ENCODE results near the gene TUT7.
"Not testable (repeated sequence)": the region's sequence is repeated elsewhere in the genome, so short reads cannot be mapped to it uniquely, and the experiment has no call there.

TUT7 gene, protein sequence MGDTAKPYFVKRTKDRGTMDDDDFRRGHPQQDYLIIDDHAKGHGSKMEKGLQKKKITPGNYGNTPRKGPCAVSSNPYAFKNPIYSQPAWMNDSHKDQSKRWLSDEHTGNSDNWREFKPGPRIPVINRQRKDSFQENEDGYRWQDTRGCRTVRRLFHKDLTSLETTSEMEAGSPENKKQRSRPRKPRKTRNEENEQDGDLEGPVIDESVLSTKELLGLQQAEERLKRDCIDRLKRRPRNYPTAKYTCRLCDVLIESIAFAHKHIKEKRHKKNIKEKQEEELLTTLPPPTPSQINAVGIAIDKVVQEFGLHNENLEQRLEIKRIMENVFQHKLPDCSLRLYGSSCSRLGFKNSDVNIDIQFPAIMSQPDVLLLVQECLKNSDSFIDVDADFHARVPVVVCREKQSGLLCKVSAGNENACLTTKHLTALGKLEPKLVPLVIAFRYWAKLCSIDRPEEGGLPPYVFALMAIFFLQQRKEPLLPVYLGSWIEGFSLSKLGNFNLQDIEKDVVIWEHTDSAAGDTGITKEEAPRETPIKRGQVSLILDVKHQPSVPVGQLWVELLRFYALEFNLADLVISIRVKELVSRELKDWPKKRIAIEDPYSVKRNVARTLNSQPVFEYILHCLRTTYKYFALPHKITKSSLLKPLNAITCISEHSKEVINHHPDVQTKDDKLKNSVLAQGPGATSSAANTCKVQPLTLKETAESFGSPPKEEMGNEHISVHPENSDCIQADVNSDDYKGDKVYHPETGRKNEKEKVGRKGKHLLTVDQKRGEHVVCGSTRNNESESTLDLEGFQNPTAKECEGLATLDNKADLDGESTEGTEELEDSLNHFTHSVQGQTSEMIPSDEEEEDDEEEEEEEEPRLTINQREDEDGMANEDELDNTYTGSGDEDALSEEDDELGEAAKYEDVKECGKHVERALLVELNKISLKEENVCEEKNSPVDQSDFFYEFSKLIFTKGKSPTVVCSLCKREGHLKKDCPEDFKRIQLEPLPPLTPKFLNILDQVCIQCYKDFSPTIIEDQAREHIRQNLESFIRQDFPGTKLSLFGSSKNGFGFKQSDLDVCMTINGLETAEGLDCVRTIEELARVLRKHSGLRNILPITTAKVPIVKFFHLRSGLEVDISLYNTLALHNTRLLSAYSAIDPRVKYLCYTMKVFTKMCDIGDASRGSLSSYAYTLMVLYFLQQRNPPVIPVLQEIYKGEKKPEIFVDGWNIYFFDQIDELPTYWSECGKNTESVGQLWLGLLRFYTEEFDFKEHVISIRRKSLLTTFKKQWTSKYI (N-terminal part only)

DNA sequence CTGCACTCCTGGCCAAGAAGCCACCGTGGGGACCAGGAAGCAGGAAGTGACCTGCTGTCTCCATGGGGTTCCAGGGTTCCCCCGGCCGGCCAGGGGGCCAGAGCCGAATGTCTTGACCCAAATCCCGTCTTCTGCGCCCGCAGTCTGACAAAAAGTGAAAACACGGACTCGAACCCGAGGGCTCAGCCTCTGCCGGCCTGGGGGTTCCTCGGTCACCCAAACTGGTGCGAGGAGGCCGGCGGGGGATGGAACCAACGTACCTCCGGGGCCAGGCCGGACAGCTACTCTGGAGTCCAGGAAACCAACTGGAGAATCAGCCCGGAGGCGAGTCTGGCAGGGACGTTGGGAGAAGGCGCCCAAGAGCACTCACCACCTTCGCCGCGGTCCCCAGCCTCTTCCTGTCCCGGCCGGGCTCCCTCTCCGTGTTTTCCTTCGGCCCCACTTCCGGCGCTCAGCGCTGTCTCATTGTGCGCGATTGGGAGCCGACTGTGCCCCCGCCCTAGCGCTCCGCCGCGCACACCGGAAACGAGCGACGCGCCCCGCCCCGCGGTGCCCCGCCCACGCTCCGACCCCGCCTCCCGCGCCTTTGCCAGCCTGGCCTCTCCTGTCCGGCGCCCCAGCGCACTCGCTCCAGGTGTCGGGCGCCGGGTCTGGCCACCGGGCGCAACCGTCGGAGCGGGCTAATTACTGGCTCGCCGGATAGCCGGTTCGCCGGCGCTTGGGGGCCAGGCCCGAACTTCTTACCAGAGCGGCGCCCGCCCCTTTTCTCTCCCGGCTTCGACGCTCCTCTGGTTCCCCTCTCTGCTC lies at the start of gene TUT7:
TSS of gene TUT7 (minus strand) at position 400 of the 807 bp plus-strand sequence. CDS start 1,211 bp downstream, outside the sequence.
- Mint-ChIP-seq H3K27ac (peak within 1 kb of the TSS; percentile 95), H3K27me3 (no peaks in the 10 kb centered on the region), H3K4me1 (ENCODE audit: low read depth) (peaks cover 42% of the 10 kb centered on the region), H3K36me3 (peaks cover 8% of the 10 kb centered on the region), H3K9me3 (ENCODE audit: low read depth) (no peaks in the 10 kb centered on the region), H3K4me3 (peak within 1 kb of the TSS; percentile 96)

DNA sequence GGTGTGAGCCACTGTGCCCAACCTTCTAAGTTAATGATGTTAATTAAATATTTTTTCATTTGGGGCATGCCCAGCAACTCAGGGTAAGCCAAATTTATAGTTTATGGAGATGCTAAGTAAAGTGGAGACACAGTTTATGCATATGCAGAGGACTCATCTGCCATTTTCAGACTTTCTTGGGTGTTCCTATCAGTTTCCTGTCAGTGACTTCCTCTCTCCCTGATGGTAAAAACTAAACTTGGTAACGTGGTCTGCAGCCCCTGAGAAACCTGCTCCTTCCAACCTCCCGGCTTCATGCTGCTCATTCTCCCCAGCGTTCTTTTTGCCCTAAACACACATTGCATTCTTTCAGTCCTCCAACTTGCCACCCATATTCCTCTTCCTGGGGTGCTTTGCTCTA lies 48.4 kb upstream of the TUT7 start:
- Mint-ChIP-seq H3K4me3 (no peak overlapping the region), H3K9me3 (ENCODE audit: low read depth) (no peaks in the 10 kb centered on the region), H3K36me3 (no peaks in the 10 kb centered on the region), H3K27me3 (peaks cover 5% of the 10 kb centered on the region), H3K27ac (no peak overlapping the region), H3K4me1 (ENCODE audit: low read depth) (peaks cover 12% of the 10 kb centered on the region)

DNA sequence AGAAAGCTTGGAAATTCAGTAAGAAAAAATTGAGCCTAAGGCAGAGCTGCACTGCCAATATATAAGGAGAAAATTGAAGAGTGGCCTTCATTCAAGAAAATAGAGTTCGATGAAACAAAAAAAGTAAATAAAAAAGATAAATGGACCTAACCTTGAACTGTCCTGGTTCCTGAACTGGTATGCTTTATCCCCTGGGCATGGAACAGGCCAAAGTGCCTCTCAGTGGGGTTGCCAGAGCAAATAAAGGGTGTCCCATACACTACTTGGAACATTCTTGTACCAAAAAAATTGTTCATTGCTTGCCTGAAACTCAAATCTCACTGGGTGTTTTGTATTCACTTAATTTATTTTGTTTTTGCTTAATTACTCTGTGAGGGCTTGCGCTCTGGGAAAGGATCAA lies 42.2 kb upstream of the TUT7 start:
- Mint-ChIP-seq H3K27ac (no peak overlapping the region), H3K4me1 (ENCODE audit: low read depth) (no peaks in the 10 kb centered on the region), H3K36me3 (no peaks in the 10 kb centered on the region), H3K27me3 (peaks cover 4% of the 10 kb centered on the region), H3K4me3 (no peak overlapping the region), H3K9me3 (ENCODE audit: low read depth) (peaks cover 7% of the 10 kb centered on the region)

DNA sequence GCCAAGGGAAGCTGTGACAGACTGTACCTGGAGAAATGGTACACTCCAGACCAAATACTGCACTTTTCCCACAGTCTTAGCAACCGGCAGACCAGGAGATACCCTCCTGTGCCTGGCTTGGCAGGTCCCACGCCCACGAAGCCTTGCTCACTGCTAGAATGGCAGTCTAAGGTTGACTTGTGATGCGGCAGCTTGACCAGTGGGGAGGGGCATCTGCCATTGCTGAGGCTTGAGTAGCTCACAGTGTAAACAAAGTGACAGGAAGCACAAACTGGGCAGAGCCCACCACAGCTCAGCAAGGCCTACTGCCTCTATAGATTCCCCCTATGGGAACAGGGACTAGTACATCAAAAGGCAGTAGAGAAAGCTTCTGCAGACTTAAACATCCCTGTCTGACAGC lies 36.0 kb upstream of the TUT7 start:
- H3K4me3 Mint-ChIP-seq; H3K9me3 Mint-ChIP-seq (ENCODE audit: low read depth); H3K4me1 Mint-ChIP-seq (ENCODE audit: low read depth); H3K36me3 Mint-ChIP-seq; H3K27me3 Mint-ChIP-seq; H3K27ac Mint-ChIP-seq: not testable (repeated sequence)

DNA sequence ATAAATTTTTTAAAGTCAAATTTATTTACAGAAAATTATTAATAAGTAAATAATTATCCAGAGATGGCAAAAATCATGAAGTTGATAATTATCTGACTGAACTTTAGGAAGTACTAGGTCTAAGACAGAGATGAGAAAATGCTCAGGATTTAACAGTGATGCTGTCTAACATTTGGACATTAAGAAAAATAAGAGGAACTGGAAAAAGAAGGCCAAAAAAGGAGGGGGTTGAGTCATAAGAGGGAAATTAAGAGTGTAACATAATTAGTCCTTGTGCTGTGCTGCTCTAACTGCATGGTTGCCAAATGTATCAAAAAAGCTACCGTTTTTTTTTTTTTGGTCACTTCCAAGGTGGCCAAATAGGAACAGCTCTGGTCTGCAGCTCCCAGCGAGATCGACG lies 35.4 kb upstream of the TUT7 start:
- Mint-ChIP-seq H3K9me3 (ENCODE audit: low read depth) (peaks cover 7% of the 10 kb centered on the region), H3K27ac (no peak overlapping the region), H3K27me3 (peaks cover 8% of the 10 kb centered on the region), H3K4me1 (ENCODE audit: low read depth) (no peaks in the 10 kb centered on the region), H3K4me3 (no peak overlapping the region), H3K36me3 (no peaks in the 10 kb centered on the region)

DNA sequence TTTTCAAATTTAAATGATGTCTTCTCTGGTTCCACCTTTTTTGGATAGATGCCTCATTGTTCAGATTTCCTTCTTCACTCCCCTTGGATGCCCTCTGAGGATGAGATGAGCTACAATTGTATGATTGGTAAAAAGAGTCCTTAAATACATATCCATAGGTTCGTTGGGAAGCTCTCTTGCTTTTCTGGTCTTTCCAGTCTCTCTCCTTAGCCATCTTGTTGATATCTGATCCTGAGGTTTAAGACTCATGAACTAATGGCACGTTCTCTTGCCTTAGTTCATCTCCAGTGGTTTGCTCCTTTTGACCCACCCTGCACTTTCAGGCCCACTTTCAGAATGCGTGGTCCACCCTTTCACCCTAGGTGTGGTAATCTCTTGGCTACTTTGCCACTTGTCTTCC lies 33.2 kb upstream of the TUT7 start:
- H3K27ac Mint-ChIP-seq = no peak overlapping the region
- no peaks in the 10 kb centered on the region for H3K9me3 Mint-ChIP-seq (ENCODE audit: low read depth)
- no peaks in the 10 kb centered on the region for H3K4me1 Mint-ChIP-seq (ENCODE audit: low read depth)
- H3K4me3 Mint-ChIP-seq = no peak overlapping the region
- H3K36me3 Mint-ChIP-seq = no peaks in the 10 kb centered on the region
- peaks cover 7% of the 10 kb centered on the region for H3K27me3 Mint-ChIP-seq

DNA sequence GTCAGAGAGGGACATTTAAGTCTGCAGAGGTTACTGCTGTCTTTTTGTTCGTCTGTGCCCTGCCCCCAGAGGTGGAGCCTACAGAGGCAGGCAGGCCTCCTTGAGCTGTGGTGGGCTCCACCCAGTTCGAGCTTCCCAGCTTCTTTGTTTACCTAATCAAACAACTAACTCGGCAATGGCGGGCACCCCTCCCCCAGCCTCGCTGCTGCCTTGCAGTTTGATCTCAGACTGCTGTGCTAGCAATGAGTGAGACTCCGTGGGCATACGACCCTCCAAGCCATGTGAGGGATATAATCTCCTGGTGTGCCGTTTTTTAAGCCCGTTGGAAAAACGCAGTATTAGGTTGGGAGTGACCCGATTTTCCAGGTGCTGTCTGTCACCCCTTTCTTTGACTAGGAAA lies 28.8 kb upstream of the TUT7 start:
- H3K4me3 Mint-ChIP-seq = not testable (repeated sequence)

DNA sequence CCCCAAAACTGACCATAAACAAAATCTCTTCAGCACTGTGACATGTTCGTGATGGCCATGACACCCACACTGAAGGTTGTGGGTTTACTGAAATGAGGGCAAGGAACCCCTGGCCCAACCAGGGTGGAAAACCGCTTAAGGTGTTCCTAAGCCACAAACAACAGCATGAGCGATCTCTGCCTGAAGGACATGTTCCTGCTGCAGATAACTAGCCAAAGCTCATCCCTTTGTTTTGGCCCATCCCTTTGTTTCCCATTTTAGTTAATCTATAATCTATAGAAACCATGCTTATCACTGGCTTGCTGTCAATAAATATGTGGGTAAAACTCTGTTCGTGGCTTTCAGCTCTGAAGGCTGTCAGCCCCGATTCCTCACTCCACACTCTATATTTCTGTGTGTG lies 21.8 kb upstream of the TUT7 start:
- peaks cover 2% of the 10 kb centered on the region for H3K36me3 Mint-ChIP-seq

More for the DNA sequence above, 28.8 kb upstream of the TUT7 start:
- H3K4me1 Mint-ChIP-seq (ENCODE audit: low read depth); H3K27ac Mint-ChIP-seq; H3K9me3 Mint-ChIP-seq (ENCODE audit: low read depth); H3K36me3 Mint-ChIP-seq; H3K27me3 Mint-ChIP-seq: not testable (repeated sequence)

DNA sequence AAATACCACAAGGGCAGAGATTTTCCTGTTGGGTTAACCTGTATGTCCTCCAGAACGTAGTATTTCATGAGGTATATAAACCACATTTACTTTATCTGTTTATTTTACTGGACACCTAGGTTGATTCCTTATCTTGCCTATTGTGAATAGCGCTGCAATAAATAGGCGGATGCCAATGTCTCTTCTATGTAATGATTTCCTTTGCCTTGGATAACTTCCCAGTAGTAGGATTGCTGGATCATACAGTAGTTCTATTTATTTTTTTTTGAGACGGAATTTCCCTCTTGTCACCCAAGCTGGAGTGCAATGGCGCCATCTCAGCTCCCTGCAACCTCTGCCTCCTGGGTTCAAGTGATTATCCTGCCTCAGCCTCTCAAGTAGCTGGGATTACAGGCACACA lies 15.6 kb upstream of the TUT7 start:
- Mint-ChIP-seq H3K27me3 (peaks cover 2% of the 10 kb centered on the region), H3K36me3 (peaks cover 21% of the 10 kb centered on the region), H3K9me3 (ENCODE audit: low read depth) (peaks cover 18% of the 10 kb centered on the region), H3K4me3 (no peak overlapping the region), H3K4me1 (ENCODE audit: low read depth) (no peaks in the 10 kb centered on the region), H3K27ac (no peak overlapping the region)

More for the DNA sequence above, 21.8 kb upstream of the TUT7 start:
- Mint-ChIP-seq H3K27ac (no peak overlapping the region), H3K4me1 (ENCODE audit: low read depth) (no peaks in the 10 kb centered on the region), H3K9me3 (ENCODE audit: low read depth) (no peaks in the 10 kb centered on the region), H3K4me3 (no peak overlapping the region), H3K27me3 (peaks cover 5% of the 10 kb centered on the region)

DNA sequence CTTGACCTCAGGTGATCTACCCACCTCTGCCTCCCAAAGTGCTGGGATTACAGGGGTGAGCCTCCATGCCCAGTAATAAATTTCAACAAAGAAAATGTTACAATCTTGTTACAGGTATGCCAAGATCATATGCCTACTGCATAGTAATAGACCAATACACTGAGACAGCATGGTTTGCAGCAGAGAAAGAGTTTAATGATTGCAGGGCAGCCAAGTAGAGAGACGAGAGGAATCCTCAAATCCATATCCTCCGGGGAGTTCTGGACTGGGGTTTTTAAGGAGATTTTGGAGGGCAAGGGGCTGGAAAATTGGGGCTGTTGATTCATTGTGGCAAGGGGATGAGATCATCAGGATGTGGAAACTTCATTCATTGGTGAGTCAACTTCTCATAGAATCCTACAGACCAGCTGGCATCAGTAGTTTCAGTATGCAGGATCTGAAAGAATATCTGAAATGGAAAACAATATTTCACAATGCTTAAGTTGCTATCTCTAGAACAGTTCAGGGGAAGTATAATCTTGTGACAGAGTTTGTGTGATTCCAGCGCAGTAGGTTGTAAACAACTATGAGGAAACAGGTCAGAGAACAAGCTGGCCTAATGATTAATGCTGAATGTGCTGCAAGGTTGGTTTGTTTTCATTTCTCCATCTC lies 14.8 kb upstream of the TUT7 start:
- Mint-ChIP-seq H3K36me3 (peaks cover 21% of the 10 kb centered on the region), H3K4me3 (no peak overlapping the region), H3K27ac (no peak overlapping the region), H3K27me3 (peaks cover 2% of the 10 kb centered on the region), H3K9me3 (ENCODE audit: low read depth) (peaks cover 18% of the 10 kb centered on the region), H3K4me1 (ENCODE audit: low read depth) (no peaks in the 10 kb centered on the region)

DNA sequence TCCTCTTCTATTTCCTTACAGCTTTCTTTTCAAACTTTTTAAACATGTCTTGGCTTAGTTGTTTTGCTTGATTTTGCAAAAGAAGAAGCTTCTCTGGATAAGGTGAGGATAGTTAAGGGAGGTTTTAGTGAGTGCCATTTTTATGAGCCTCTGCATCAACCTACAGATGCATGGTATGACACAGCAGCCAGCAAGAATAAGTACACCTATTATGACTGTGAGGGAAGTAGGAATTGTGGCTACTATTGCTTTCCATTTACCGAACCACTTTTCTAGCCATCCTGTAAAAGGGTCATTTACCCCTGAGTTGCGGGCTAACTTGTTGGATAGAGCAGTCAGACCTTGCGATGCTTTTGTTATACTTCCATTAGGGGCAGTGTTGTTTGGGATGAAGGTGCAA lies 7.0 kb upstream of the TUT7 start:
- H3K36me3 Mint-ChIP-seq = peaks cover 5% of the 10 kb centered on the region
- no peak overlapping the region for H3K27ac Mint-ChIP-seq
- H3K9me3 Mint-ChIP-seq (ENCODE audit: low read depth) = no peaks in the 10 kb centered on the region
- H3K4me1 Mint-ChIP-seq (ENCODE audit: low read depth) = peaks cover 5% of the 10 kb centered on the region
- H3K27me3 Mint-ChIP-seq = peaks cover 2% of the 10 kb centered on the region
- no peak overlapping the region for H3K4me3 Mint-ChIP-seq

DNA sequence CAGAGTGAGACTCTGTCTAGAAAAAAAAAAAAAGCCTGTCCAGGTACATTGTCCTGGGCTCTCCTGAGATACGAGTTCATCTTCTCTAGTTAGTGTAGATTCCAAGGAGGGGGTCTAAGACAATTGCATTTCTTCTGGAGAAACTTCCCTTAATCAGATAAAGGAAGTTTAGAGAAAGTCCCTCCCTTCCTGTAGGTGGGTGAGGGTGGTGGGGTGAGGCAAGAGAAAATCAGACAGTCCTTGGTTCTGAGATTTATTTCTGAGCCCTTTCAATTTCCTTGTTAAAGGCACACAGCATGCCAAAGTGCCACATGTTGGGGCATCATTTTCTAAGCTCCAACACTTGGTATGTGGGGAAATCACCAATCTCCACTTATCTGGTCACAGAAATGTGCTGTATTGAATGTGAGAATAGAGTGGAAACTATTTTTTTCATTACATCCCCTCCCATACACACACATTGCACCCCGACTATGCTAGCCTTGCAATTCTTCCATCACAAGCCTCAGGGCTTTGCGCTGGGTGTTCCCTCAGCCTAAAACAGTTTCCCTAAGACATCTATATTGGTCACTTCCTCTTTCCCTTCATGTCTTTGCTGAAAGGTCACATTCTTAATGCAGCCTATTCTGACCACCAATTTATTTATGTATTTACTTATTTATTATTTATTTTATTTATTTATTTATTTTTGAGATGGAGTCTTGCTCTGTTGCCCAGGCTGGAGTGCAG lies 5.1 kb upstream of the TUT7 start:
- no peaks in the 10 kb centered on the region for H3K36me3 Mint-ChIP-seq
- no peak overlapping the region for H3K4me3 Mint-ChIP-seq
- peaks cover 11% of the 10 kb centered on the region for H3K4me1 Mint-ChIP-seq (ENCODE audit: low read depth)
- H3K9me3 Mint-ChIP-seq (ENCODE audit: low read depth) = no peaks in the 10 kb centered on the region
- peaks cover 2% of the 10 kb centered on the region for H3K27me3 Mint-ChIP-seq
- H3K27ac Mint-ChIP-seq = no peak overlapping the region

All from activated naive CD8-positive, alpha-beta T cell (primary cell).